A673 (cell line): ENCODE data around the gene COL11A2.

Source experiments
- CTCF ChIP-seq: fragments of 300-800, 200-600 bp; sonication (generic); conservative IDR thresholded peaks from 2 replicates; pipeline ENCODE4 v1.5.1; 2017; ENCODE audit warnings: low read depth, mild to moderate bottlenecking, antibody characterized with exemption, low read length, moderate library complexity, mixed read lengths
- EZH2 ChIP-seq: fragments of 200-600 bp; sonication (generic); IDR thresholded peaks from 2 replicates; pipeline ENCODE4 v1.6.1; 2017; ENCODE audit warnings: borderline replicate concordance, low read depth, mild to moderate bottlenecking, mixed read lengths, antibody characterized with exemption, low read length; ENCODE audit not compliant: poor library complexity, severe bottlenecking

DNA sequence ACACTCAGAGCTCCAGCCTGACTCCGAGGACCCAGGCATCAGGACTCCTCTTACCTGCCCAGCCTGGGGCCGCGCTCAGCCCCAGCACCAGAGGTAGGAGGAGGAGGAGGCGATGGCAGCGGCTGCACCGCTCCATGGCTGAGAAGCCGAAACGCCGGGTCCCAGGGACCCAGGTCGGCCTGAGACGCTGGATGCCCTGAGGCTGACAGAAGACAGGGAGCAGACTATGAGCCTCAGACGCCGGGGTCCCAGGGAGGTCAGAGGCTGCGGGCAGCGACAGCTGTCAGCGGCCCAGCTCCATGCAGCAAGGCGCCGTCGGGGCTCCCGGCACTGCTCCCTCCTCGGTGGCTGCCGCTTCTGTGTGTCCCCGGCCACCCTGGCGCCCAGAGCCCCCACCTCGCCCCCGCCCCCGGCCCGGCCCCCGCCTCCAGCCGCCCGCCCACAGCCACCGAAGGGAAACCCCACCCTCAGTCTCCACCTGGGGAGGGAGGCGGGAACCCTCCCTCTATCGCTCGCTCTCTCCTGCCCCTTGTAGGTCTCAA, at the start of gene COL11A2:
- TF ChIP-seq CTCF (no peak), EZH2 (no peak)
